ENCODE results near the gene TMEM38B. TPM values are rescaled to one million over a fixed set of nuclear protein-coding genes. Genes with fewer than 3 reads are reported as not detected.
A peak's percentile ranks its signal among the peaks of the same experiment; 100 is the strongest.

TMEM38B gene
- 10 to 100 TPM in 3 of 5 donors, 1 to 10 TPM in 1, under 1 TPM in 1; 0.87 to 26.8 (median 15.4) TPM for total RNA-seq
- 1 to 10 TPM; 1.7 to 3.8 (median 3.1) TPM for polyA plus RNA-seq
- long read RNA-seq, donor 1, partial matches to known transcripts = 0 of 3 reads
- long read RNA-seq, donor 1, other reads (novel, unspliced or antisense) = 0 of 3 reads
- long read RNA-seq, donor 2, transcript TMEM38B-202 (6 exons, 3,525 nt) = major isoform, 7 of 7 reads
- long read RNA-seq, donor 2, partial matches to known transcripts = 0 of 7 reads
- long read RNA-seq, donor 2, other reads (novel, unspliced or antisense) = 0 of 7 reads
- long read RNA-seq, donor 3, partial matches to known transcripts = 0 of 2 reads
- long read RNA-seq, donor 3, other reads (novel, unspliced or antisense) = 0 of 2 reads
- long read RNA-seq, donor 4 = 0 reads
- long read RNA-seq, donor 5, partial matches to known transcripts = 0 of 3 reads
- long read RNA-seq, donor 5, other reads (novel, unspliced or antisense) = 0 of 3 reads
- long read RNA-seq, donor 6, transcript TMEM38B-202 (6 exons, 3,525 nt) = major isoform, 13 of 13 reads
- long read RNA-seq, donor 6, partial matches to known transcripts = 0 of 13 reads
- long read RNA-seq, donor 6, other reads (novel, unspliced or antisense) = 0 of 13 reads
- long read RNA-seq, donor 7, transcript TMEM38B-202 (6 exons, 3,525 nt) = major isoform, 5 of 5 reads
- long read RNA-seq, donor 7, partial matches to known transcripts = 0 of 5 reads
- long read RNA-seq, donor 7, other reads (novel, unspliced or antisense) = 0 of 5 reads
- long read RNA-seq, donor 8, transcript TMEM38B-202 (6 exons, 3,525 nt) = major isoform, 9 of 9 reads
- long read RNA-seq, donor 8, partial matches to known transcripts = 0 of 9 reads
- long read RNA-seq, donor 8, other reads (novel, unspliced or antisense) = 0 of 9 reads
- long read RNA-seq, donor 9, partial matches to known transcripts = 0 of 5 reads
- long read RNA-seq, donor 9, other reads (novel, unspliced or antisense) = 0 of 5 reads
- long read RNA-seq, donor 10, partial matches to known transcripts = 0 of 4 reads
- long read RNA-seq, donor 10, other reads (novel, unspliced or antisense) = 0 of 4 reads

GRCh38 chr9:105694190-105694847 lies at the start of gene TMEM38B:
Gene TMEM38B, plus strand, starts transcription at chr9:105694541. Its CDS starts 120 bp downstream, at chr9:105694661.
- WGBS, 5 donors = 0 to 1% (median 0%) methylated on average over 39 to 65 of the region's 65 CpGs
- peak; percentile 86 to 96 for DNase-seq
- no peaks in the 10 kb centered on the region for H3K9me3 ChIP-seq

GRCh38 chr9:105646879-105647594 lies 47.3 kb upstream of the TMEM38B start:
- H3K9me3 ChIP-seq = peaks cover 0 to 3% (median under 1%) of the 10 kb centered on the region in 4 donors
- no peak overlapping the region for H3K27ac ChIP-seq
- H3K4me3 ChIP-seq = no peak overlapping the region
- TF ChIP-seq EP300 (IDR thresholded peaks at IDR 0.05) (no peak), CTCF (IDR thresholded peaks at IDR 0.05) (no peak)
- H3K4me1 ChIP-seq = no peaks in the 10 kb centered on the region
- H3K27me3 ChIP-seq = no peaks in the 10 kb centered on the region
- 84 to 92% (median 88%) methylated on average over 7 of the region's 7 CpGs for WGBS, 5 donors
- DNase-seq = no peak
- peaks cover 0 to 1% (median 0%) of the 10 kb centered on the region in 4 donors for H3K36me3 ChIP-seq
- intact Hi-C loops (cut with DNase I; ENCODE audit: low total_unique reads) = no loop called here

More at GRCh38 chr9:105694190-105694847, at the start of gene TMEM38B:
- peak within 1 kb of the TSS; percentile 70 to 98 (median 84) for H3K4me3 ChIP-seq
- intact Hi-C loops (cut with DNase I; ENCODE audit: low total_unique reads) = no loop called here
- no peak for TF ChIP-seq EP300 (IDR thresholded peaks at IDR 0.05)
- no peak for TF ChIP-seq CTCF (IDR thresholded peaks at IDR 0.05)
- TF ChIP-seq POLR2A (IDR thresholded peaks at IDR 0.05) = no peak
- TF ChIP-seq POLR2AphosphoS5 (IDR thresholded peaks at IDR 0.05) = peak in 2 of 3 donors; percentile 25 to 54
- H3K27me3 ChIP-seq = peaks cover 0 to 32% (median 0%) of the 10 kb centered on the region in 3 donors
- peaks cover 6 to 30% (median 15%) of the 10 kb centered on the region in 4 donors for H3K4me1 ChIP-seq
- H3K27ac ChIP-seq = peak within 1 kb of the TSS; percentile 72 to 87 (median 84)
- H3K36me3 ChIP-seq = no peaks in the 10 kb centered on the region

- 67 to 80% (median 69%) methylated on average over 12 of the region's 12 CpGs for WGBS, 5 donors
- Histone ChIP-seq H3K27ac (no peak overlapping the region), H3K27me3 (no peaks in the 10 kb centered on the region), H3K36me3 (no peaks in the 10 kb centered on the region), H3K9me3 (no peaks in the 10 kb centered on the region), H3K4me1 (no peaks in the 10 kb centered on the region), H3K4me3 (no peak overlapping the region)
- intact Hi-C loops (cut with DNase I; ENCODE audit: low total_unique reads) = no loop called here
- DNase-seq = no peak
- TF ChIP-seq CTCF (IDR thresholded peaks at IDR 0.05) = no peak
- no peak for TF ChIP-seq POLR2AphosphoS5 (IDR thresholded peaks at IDR 0.05)
- TF ChIP-seq EP300 (IDR thresholded peaks at IDR 0.05) = no peak
- no peak for TF ChIP-seq POLR2A (IDR thresholded peaks at IDR 0.05)
These were observed 46.6 kb upstream of the TMEM38B start for GRCh38 chr9:105647595-105648349.
